ENCODE measurements around the gene RPL18A.
"Not testable (repeated sequence)": the region's sequence is repeated elsewhere in the genome, so short reads cannot be mapped to it uniquely, and the experiment has no call there.

Gene RPL18A

DNA sequence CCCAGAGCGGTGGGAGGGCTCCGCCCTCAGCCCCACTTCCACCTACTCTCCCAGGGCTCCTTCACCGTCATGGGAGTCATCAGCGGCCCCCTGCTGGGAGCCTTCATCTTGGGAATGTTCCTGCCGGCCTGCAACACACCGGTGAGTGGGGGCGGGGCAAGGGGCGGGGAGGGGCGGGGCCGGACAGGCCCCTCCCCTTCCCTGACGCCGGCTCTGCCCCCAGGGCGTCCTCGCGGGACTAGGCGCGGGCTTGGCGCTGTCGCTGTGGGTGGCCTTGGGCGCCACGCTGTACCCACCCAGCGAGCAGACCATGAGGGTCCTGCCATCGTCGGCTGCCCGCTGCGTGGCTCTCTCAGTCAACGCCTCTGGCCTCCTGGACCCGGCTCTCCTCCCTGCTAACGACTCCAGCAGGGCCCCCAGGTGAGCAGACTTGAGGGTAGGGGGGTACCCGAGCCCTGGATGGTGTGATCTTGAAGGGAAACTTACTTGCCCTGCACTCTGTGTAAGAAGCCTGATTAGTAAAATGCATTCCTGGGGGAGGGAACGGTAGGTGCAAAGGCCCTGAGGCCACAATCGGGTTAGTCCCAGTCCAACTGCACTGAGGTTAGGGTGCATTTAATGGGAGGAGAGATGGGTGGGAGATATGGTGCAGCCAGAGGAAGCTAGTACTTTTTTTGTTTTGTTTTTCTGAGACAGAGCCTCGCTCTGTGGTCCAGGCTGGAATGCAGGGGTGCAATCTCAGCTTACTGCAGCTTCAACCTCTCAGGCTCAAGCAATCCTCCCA, 24.1 kb downstream of the RPL18A start:
- TF ChIP-seq, protein P1, sequence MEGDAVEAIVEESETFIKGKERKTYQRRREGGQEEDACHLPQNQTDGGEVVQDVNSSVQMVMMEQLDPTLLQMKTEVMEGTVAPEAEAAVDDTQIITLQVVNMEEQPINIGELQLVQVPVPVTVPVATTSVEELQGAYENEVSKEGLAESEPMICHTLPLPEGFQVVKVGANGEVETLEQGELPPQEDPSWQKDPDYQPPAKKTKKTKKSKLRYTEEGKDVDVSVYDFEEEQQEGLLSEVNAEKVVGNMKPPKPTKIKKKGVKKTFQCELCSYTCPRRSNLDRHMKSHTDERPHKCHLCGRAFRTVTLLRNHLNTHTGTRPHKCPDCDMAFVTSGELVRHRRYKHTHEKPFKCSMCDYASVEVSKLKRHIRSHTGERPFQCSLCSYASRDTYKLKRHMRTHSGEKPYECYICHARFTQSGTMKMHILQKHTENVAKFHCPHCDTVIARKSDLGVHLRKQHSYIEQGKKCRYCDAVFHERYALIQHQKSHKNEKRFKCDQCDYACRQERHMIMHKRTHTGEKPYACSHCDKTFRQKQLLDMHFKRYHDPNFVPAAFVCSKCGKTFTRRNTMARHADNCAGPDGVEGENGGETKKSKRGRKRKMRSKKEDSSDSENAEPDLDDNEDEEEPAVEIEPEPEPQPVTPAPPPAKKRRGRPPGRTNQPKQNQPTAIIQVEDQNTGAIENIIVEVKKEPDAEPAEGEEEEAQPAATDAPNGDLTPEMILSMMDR (IDR thresholded peaks at IDR 0.05; ENCODE audit: low read depth, low read length, missing control alignments), result no peak
- Histone ChIP-seq H3K36me3 (replicated peaks) (no peaks in the 10 kb centered on the region), H3K4me3 (ENCODE audit: low read depth, low read length) (no peak overlapping the region), H3K27ac (no peak overlapping the region), H3K27me3 (replicated peaks) (no peaks in the 10 kb centered on the region)
- in situ Hi-C loops (cut with HindIII; ENCODE audit: low pct_ligation_motif_present, low sequenced_read_pairs), result no loop called here
- DNase-seq, result no peak

DNA sequence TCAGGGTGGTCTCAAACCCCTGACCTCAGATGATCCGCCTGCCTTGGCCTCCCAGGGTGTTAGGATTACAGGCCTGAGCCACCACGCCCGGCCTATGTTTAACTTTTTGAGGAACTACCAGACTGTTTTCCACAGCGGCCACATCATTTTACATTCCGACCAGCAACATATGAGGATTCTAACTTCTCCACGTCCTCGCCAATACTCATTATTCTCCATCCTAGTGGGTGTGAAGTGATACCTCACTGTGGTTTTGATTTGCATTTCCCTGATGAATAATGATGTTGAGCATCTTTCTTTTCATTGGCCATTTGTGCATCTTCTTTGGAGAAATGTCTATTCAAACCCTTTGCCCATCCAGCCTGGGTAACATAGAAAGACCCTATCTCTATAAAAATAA, 26.8 kb downstream of the RPL18A start:
- Histone ChIP-seq H3K4me3 (ENCODE audit: low read depth, low read length) (no peak overlapping the region), H3K27me3 (replicated peaks) (no peaks in the 10 kb centered on the region), H3K36me3 (replicated peaks) (no peaks in the 10 kb centered on the region), H3K27ac (no peak overlapping the region)
- in situ Hi-C loops (cut with HindIII; ENCODE audit: low pct_ligation_motif_present, low sequenced_read_pairs), result no loop called here
- TF ChIP-seq, protein P1 (IDR thresholded peaks at IDR 0.05; ENCODE audit: low read depth, low read length, missing control alignments), result no peak
- no peak for DNase-seq

DNA sequence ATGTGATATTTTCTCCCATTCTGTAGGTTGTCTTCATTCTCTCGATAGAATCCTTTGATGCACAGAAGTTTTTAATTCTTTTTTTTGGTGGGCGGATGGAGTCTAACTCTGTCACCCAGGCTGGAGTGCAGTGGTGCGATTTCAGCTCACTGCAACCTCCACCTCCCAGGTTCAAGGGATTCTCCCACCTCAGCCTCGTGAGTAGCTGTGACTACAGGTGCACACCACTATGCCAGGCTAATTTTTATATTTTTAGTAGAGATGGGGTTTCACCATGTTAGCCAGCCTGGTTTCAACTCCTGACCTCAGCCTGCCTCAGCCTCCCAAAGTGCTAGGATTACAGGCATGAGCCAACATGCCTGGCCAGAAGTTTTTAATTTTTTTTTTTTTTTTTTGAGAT, 27.5 kb downstream of the RPL18A start:
- H3K4me3 ChIP-seq (ENCODE audit: low read depth, low read length); H3K36me3 ChIP-seq (replicated peaks); H3K27ac ChIP-seq; in situ Hi-C loops (cut with HindIII; ENCODE audit: low pct_ligation_motif_present, low sequenced_read_pairs); DNase-seq; H3K27me3 ChIP-seq (replicated peaks): not testable (repeated sequence)

DNA sequence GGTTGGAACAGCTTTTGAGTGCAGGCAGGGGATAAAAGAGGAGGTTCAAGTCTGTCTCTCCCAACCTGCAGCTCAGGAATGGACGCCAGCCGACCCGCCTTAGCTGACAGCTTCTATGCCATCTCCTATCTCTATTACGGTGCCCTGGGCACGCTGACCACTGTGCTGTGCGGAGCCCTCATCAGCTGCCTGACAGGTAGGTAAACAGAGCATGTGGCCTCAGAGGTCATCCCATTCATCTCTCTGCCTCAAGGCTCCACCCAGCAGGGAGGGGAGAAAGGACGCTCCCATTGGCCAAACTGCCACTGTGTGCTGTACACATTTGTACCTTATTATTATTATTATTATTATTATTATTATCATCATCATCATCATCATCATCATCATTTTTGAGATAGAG, 28.6 kb downstream of the RPL18A start:
- TF ChIP-seq, protein P1 (IDR thresholded peaks at IDR 0.05; ENCODE audit: low read depth, low read length, missing control alignments), result no peak
- H3K27ac ChIP-seq, result no peak overlapping the region
- H3K36me3 ChIP-seq (replicated peaks), result no peaks in the 10 kb centered on the region
- in situ Hi-C loops (cut with HindIII; ENCODE audit: low pct_ligation_motif_present, low sequenced_read_pairs), result no loop called here
- no peak for DNase-seq
- no peaks in the 10 kb centered on the region for H3K27me3 ChIP-seq (replicated peaks)
- H3K4me3 ChIP-seq (ENCODE audit: low read depth, low read length), result no peak overlapping the region

DNA sequence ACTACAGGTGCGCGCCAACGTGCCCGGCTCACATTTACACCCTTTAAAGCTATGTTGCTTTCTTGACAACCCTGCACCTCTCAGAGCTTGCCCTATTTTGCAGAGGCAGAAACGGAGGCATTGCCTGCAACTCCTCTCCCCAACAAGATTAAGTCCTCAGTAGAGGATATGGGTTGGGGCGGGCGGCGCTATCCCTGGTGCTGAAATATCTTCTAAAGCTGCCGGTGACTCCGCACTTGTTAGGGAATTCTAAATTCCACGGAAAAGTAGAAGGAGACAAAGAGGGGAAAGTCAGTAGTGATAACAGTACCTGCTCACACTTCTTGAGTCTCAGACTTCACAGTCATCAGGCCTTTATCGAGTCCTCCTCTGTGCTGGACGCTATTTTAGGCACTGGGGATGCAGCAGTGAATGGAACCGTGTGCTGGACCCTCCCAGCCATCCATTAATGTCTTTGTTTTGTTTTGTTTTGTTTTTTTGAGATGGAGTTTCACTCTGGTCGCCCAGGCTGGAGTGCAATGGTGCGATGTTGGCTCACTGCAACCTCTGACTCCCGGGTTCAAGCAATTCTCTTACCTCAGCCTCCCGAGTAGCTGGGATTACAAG, 30.0 kb downstream of the RPL18A start:
- H3K36me3 ChIP-seq (replicated peaks), result no peaks in the 10 kb centered on the region
- in situ Hi-C loops (cut with HindIII; ENCODE audit: low pct_ligation_motif_present, low sequenced_read_pairs), result no loop called here
- H3K27me3 ChIP-seq (replicated peaks), result no peaks in the 10 kb centered on the region
- DNase-seq, result peak; percentile 53
- H3K4me3 ChIP-seq (ENCODE audit: low read depth, low read length), result no peak overlapping the region
- TF ChIP-seq, protein P1 (IDR thresholded peaks at IDR 0.05; ENCODE audit: low read depth, low read length, missing control alignments), result no peak
- no peak overlapping the region for H3K27ac ChIP-seq

DNA sequence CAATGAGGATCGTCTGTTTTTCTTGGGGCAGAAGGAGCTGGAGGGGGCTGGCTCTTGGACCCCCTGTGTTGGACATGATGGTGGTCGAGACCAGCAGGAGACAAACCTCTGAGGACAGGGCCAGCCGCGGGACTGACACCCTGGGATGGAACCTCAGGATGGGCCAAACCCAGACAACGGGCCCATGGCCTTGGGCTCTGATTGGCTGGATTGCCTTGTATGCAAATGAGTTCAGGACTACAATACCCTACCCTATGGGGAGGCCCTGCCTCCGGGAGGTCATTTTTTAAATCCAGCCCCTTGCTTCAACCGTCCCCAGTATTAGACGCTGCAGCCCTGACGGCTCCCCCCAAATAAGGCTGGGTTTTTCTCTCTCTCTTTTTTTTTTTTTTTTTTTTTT, 34.1 kb downstream of the RPL18A start:
- Histone ChIP-seq H3K27me3 (replicated peaks) (no peaks in the 10 kb centered on the region), H3K4me3 (ENCODE audit: low read depth, low read length) (no peak overlapping the region), H3K27ac (no peak overlapping the region), H3K36me3 (replicated peaks) (no peaks in the 10 kb centered on the region)
- no peak for DNase-seq
- TF ChIP-seq, protein P1 (IDR thresholded peaks at IDR 0.05; ENCODE audit: low read depth, low read length, missing control alignments), result no peak
- in situ Hi-C loops (cut with HindIII; ENCODE audit: low pct_ligation_motif_present, low sequenced_read_pairs), result no loop called here

Measured in brain microvascular endothelial cell (primary cell).